HG03108 (cell line): ENCODE data around the gene MUCL3.
A peak's percentile ranks its signal among the peaks of the same experiment; 100 is the strongest.
"Not testable (repeated sequence)": the region's sequence is repeated elsewhere in the genome, so short reads cannot be mapped to it uniquely, and the experiment has no call there.

ENCODE experiments used
- ATAC-seq: cut with Tn5 transposase; IDR thresholded peaks from one replicate; pipeline ENCODE4 v1.9.1; 2021; ENCODE audit warnings: moderate library complexity; ENCODE audit not compliant: unreplicated experiment

Gene MUCL3

GRCh38 chr6:30908700-30909099, 32.1 kb upstream of the MUCL3 start:
- ATAC-seq: no peak

- ATAC-seq: not testable (repeated sequence)
Measured at GRCh38 chr6:30910473-30910872, 30.3 kb upstream of the MUCL3 start.

- no peak for ATAC-seq
Measured at GRCh38 chr6:30912746-30913520, 27.8 kb upstream of the MUCL3 start.

- peak; percentile 5 for ATAC-seq
Measured at GRCh38 chr6:30913721-30914075, 27.1 kb upstream of the MUCL3 start.

- peak; percentile 75 for ATAC-seq
Measured at GRCh38 chr6:30914076-30914853, 26.5 kb upstream of the MUCL3 start, which contains the start of gene VARS2. TSS of gene VARS2 (plus strand) at chr6:30914238. CDS start at chr6:30914837, 599 bp downstream.

GRCh38 chr6:30914854-30915590, 25.8 kb upstream of the MUCL3 start:
- ATAC-seq: no peak

- ATAC-seq: no peak
Measured at GRCh38 chr6:30915591-30915946, 25.2 kb upstream of the MUCL3 start.

- no peak for ATAC-seq
Measured at GRCh38 chr6:30917041-30917440, 23.7 kb upstream of the MUCL3 start.

GRCh38 chr6:30917487-30917886, 23.3 kb upstream of the MUCL3 start:
- no peak for ATAC-seq

- ATAC-seq: no peak
Measured at GRCh38 chr6:30918670-30919069, 22.1 kb upstream of the MUCL3 start.

GRCh38 chr6:30922447-30922852, 18.3 kb upstream of the MUCL3 start:
- no peak for ATAC-seq

- not testable (repeated sequence) for ATAC-seq
Measured at GRCh38 chr6:30924040-30924627, 16.6 kb upstream of the MUCL3 start.

- no peak for ATAC-seq
Measured at GRCh38 chr6:30926644-30927043, 14.1 kb upstream of the MUCL3 start.

GRCh38 chr6:30927080-30927479, 13.7 kb upstream of the MUCL3 start:
- not testable (repeated sequence) for ATAC-seq

GRCh38 chr6:30928677-30929076, 12.1 kb upstream of the MUCL3 start:
- ATAC-seq: no peak

GRCh38 chr6:30930506-30930905, 10.3 kb upstream of the MUCL3 start:
- no peak for ATAC-seq

GRCh38 chr6:30931272-30931671, 9.5 kb upstream of the MUCL3 start:
- no peak for ATAC-seq

- ATAC-seq: no peak
Measured at GRCh38 chr6:30931969-30932645, 8.7 kb upstream of the MUCL3 start, which contains the start of gene SFTA2. TSS of gene SFTA2 (minus strand) at chr6:30932170. CDS start at chr6:30932096, 74 bp downstream.

GRCh38 chr6:30932665-30933365, 8.0 kb upstream of the MUCL3 start:
- no peak for ATAC-seq

- ATAC-seq: no peak
Measured at GRCh38 chr6:30935018-30935417, 5.8 kb upstream of the MUCL3 start.
